Transverse colon (tissue), 4 donors: ENCODE data around the gene LAMA2. TPM values are rescaled to one million over a fixed set of nuclear protein-coding genes. Genes with fewer than 3 reads are reported as not detected.

Experiments used
- DNase-seq: peaks from one replicate; pipeline ENCODE4 v3.0.0-alpha.2; 2019
- H3K27ac ChIP-seq, 4 donors: fragments of 200-600 bp; sonication (generic); 2 replicates each; pipeline ENCODE4 v1.5.1; 2016 to 2018; ENCODE audit warnings: inconsistent platforms in 4 of 4
- H3K27me3 ChIP-seq: fragments of 200-600 bp; sonication (generic); 2 replicates; pipeline ENCODE4 v1.5.1; 2017; ENCODE audit warnings: inconsistent platforms
- H3K36me3 ChIP-seq, 4 donors: fragments of 200-600 bp; sonication (generic); 2 replicates each; pipeline ENCODE4 v1.5.1; 2017 to 2019; ENCODE audit warnings: inconsistent platforms in 4 of 4
- H3K4me1 ChIP-seq, 4 donors: fragments of 200-600 bp; sonication (generic); 2 replicates each; pipeline ENCODE4 v1.5.1; 2017 to 2020; ENCODE audit warnings: inconsistent platforms in 4 of 4
- H3K4me3 ChIP-seq, 4 donors: fragments of 200-600 bp; sonication (generic); 1 replicate in 1 of 4; 2 replicates in 3 of 4; pipeline versions ENCODE4 v1.5.1 to v1.6.1; 2017 to 2019; ENCODE audit warnings: inconsistent platforms in 4 of 4
- H3K9me3 ChIP-seq, 2 donors: fragments of 200-600 bp; sonication (generic); 2 replicates each; pipeline ENCODE4 v1.5.1; 2017 to 2019; ENCODE audit warnings: inconsistent platforms in 2 of 2
- CTCF ChIP-seq, 5 experiments: fragments of 200-600 bp in 3 of 5; fragments of 450-650 bp in 2 of 5; sonication (generic) in 3 of 5; IDR thresholded peaks; 1 replicate in 2 of 5; 2 replicates in 3 of 5; pipeline ENCODE4 v1.5.1; 2016 to 2017; ENCODE audit warnings: antibody characterized with exemption in 5 of 5, inconsistent platforms in 3 of 5, mild to moderate bottlenecking in 2 of 5, moderate library complexity in 1 of 5
- EP300 ChIP-seq: sonication (generic); formaldehyde crosslinking; IDR thresholded peaks from one replicate; pipeline ENCODE4 v1.6.1; 2017; ENCODE audit warnings: antibody characterized with exemption, low read depth
- POLR2A ChIP-seq: fragments of 450-650 bp; IDR thresholded peaks from one replicate; pipeline ENCODE4 v1.6.1; 2016; ENCODE audit warnings: antibody characterized with exemption, mild to moderate bottlenecking, moderate library complexity
- POLR2AphosphoS5 ChIP-seq, 3 donors: sonication (generic); formaldehyde crosslinking; IDR thresholded peaks; one replicate each; pipeline ENCODE4 v1.6.1; 2016; ENCODE audit warnings: antibody characterized with exemption in 3 of 3
- WGBS, 2 donors: methylation state at CpG; one replicate each; pipeline ENCODE4 v1.1.5; 2018; ENCODE audit warnings: low coverage in 1 of 2; 5-methylcytosine and 5-hydroxymethylcytosine counted together
- in situ Hi-C, 4 donors: fragments of 200-750 bp; cut with MboI; loops; one replicate each; pipeline versions ENCODE4 v1.15.0 to v1.15.1; 2017; ENCODE audit warnings: low sequenced_read_pairs in 3 of 4, low pct_ligation_motif_present in 1 of 4, low pct_unique_long_range_greater_than_20kb in 1 of 4
- intact Hi-C: fragments of 100-400 bp; cut with DNase I; formaldehyde crosslinking; loops from one replicate; pipeline ENCODE4 v1.15.1; 2023; ENCODE audit warnings: low total_unique reads
- total RNA-seq, 4 donors: library from RNA; depleted of rRNA; stranded (reverse); fragments of >200 nt; gene quantifications; one replicate each; pipeline ENCODE4 v1.1.0, GENCODE V29; 2016

Gene LAMA2
- total RNA-seq, 4 donors from 2014 or later = 12.3 to 43.0 (median 32.1) TPM

- Histone ChIP-seq H3K9me3 (no peaks in the 10 kb centered on the region), H3K4me3 (no peak overlapping the region), H3K36me3 (no peaks in the 10 kb centered on the region), H3K4me1 (no peaks in the 10 kb centered on the region), H3K27ac (no peak overlapping the region), H3K27me3 (no peaks in the 10 kb centered on the region)
- no peak for TF ChIP-seq EP300
- TF ChIP-seq POLR2AphosphoS5 (IDR thresholded peaks at IDR 0.05) = no peak
- TF ChIP-seq POLR2A = no peak
- no peak for TF ChIP-seq CTCF (IDR thresholded peaks at IDR 0.05)
- no peak for DNase-seq
- in situ Hi-C loops = no loop called here
- intact Hi-C loops = no loop called here
- 66 to 73% methylated on average over 2 of the region's 2 CpGs for WGBS, 2 donors
Measured at GRCh38 chr6:129515004-129515403, 632.1 kb downstream of the LAMA2 start.

- WGBS, 2 donors = 89 to 97% methylated on average over 3 of the region's 3 CpGs
Measured at GRCh38 chr6:129516005-129516404, 633.1 kb downstream of the LAMA2 start.

DNA sequence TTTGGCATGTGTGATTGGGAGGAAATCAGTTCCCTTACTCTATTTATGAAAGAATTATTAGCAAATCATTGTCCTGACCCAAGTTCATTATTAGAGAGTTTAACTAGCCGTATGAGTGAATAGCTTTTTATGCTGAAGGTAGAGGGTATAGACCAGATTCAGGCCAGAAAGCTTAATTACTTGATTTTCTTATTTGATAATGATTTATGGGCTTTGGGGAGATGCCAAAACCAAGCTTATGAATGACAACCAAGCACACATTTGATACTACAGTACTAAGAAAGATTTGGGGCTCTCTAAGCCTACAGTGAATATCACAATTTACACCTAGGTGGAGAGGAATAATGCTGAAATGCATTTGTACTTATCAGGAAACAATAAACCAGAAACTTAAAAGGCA, 633.8 kb downstream of the LAMA2 start:
- Histone ChIP-seq H3K27me3 (no peaks in the 10 kb centered on the region), H3K36me3 (no peaks in the 10 kb centered on the region), H3K27ac (no peak overlapping the region), H3K9me3 (no peaks in the 10 kb centered on the region), H3K4me1 (no peaks in the 10 kb centered on the region), H3K4me3 (no peak overlapping the region)
- TF ChIP-seq CTCF (IDR thresholded peaks at IDR 0.05) (no peak), POLR2AphosphoS5 (IDR thresholded peaks at IDR 0.05) (no peak), EP300 (no peak), POLR2A (no peak)
- 80 to 83% methylated on average over 1 of the region's 1 CpG for WGBS, 2 donors
- no peak for DNase-seq
- intact Hi-C loops = no loop called here
- in situ Hi-C loops = no loop called here

More at GRCh38 chr6:129516005-129516404, 633.1 kb downstream of the LAMA2 start:
- TF ChIP-seq CTCF (IDR thresholded peaks at IDR 0.05) (no peak), POLR2A (no peak), EP300 (no peak)
- H3K27me3 ChIP-seq = no peaks in the 10 kb centered on the region
- H3K27ac ChIP-seq = no peak overlapping the region
- H3K36me3 ChIP-seq = no peaks in the 10 kb centered on the region
- intact Hi-C loops (no loop called here), in situ Hi-C loops (no loop called here)
- H3K4me1 ChIP-seq = no peaks in the 10 kb centered on the region
- DNase-seq = no peak
- no peaks in the 10 kb centered on the region for H3K9me3 ChIP-seq
- no peak overlapping the region for H3K4me3 ChIP-seq

GRCh38 chr6:129517288-129517687, 634.4 kb downstream of the LAMA2 start:
- H3K27me3 ChIP-seq = no peaks in the 10 kb centered on the region
- no peaks in the 10 kb centered on the region for H3K36me3 ChIP-seq
- no peak for TF ChIP-seq EP300
- no peak for TF ChIP-seq POLR2AphosphoS5 (IDR thresholded peaks at IDR 0.05)
- TF ChIP-seq POLR2A = no peak
- TF ChIP-seq CTCF (IDR thresholded peaks at IDR 0.05) = no peak
- H3K9me3 ChIP-seq = no peaks in the 10 kb centered on the region
- in situ Hi-C loops (no loop called here), intact Hi-C loops (no loop called here)
- no peaks in the 10 kb centered on the region for H3K4me1 ChIP-seq
- 55 to 58% methylated on average over 2 of the region's 2 CpGs for WGBS, 2 donors
- DNase-seq = no peak
- H3K27ac ChIP-seq = no peak overlapping the region
- H3K4me3 ChIP-seq = no peak overlapping the region
